Bone marrow (tissue), 2 donors: ENCODE results near the gene CD2AP.
"Not testable (repeated sequence)": the region's sequence is repeated elsewhere in the genome, so short reads cannot be mapped to it uniquely, and the experiment has no call there.

ENCODE experiments used
- DNase-seq, 2 donors: peaks; one replicate each; lab custom pipeline; 2025; lab: John Stamatoyannopoulos, UW

CD2AP gene

GRCh38 chr6:47634210-47635047 lies 156.8 kb downstream of the CD2AP start:
- DNase-seq, result no peak

- no peak for DNase-seq
These were observed 169.1 kb downstream of the CD2AP start for GRCh38 chr6:47646689-47647088.

- DNase-seq, result no peak
These were observed 169.6 kb downstream of the CD2AP start for GRCh38 chr6:47647188-47647587.

- not testable (repeated sequence) for DNase-seq
These were observed 170.0 kb downstream of the CD2AP start for GRCh38 chr6:47647626-47648025.

GRCh38 chr6:47648031-47648430 lies 170.4 kb downstream of the CD2AP start:
- DNase-seq, result no peak

- DNase-seq, result peak in 1 of 2 donors; percentile 34
These were observed 173.2 kb downstream of the CD2AP start for GRCh38 chr6:47650553-47651432.

GRCh38 chr6:47651505-47651944 lies 173.9 kb downstream of the CD2AP start:
- DNase-seq, result no peak

GRCh38 chr6:47653706-47654105 lies 176.1 kb downstream of the CD2AP start:
- no peak for DNase-seq

GRCh38 chr6:47654255-47654654 lies 176.7 kb downstream of the CD2AP start:
- no peak for DNase-seq

GRCh38 chr6:47655719-47656595 lies 178.4 kb downstream of the CD2AP start:
- peak in 1 of 2 donors; percentile 10 for DNase-seq

GRCh38 chr6:47661960-47662359 lies 184.4 kb downstream of the CD2AP start:
- no peak for DNase-seq

GRCh38 chr6:47663462-47664216 lies 186.1 kb downstream of the CD2AP start:
- no peak for DNase-seq

GRCh38 chr6:47665112-47665511 lies 187.5 kb downstream of the CD2AP start:
- no peak for DNase-seq

GRCh38 chr6:47669684-47670513 lies 192.3 kb downstream of the CD2AP start:
- DNase-seq, result no peak

- DNase-seq, result no peak
These were observed 193.3 kb downstream of the CD2AP start for GRCh38 chr6:47670851-47671250.

GRCh38 chr6:47671777-47672176 lies 194.2 kb downstream of the CD2AP start:
- DNase-seq, result no peak

GRCh38 chr6:47672816-47673215 lies 195.2 kb downstream of the CD2AP start:
- DNase-seq, result no peak

GRCh38 chr6:47674673-47675072 lies 197.1 kb downstream of the CD2AP start:
- DNase-seq, result no peak
